RWPE2 (cell line): Measurements from ENCODE around the gene PHF2.
A peak's percentile ranks its signal among the peaks of the same experiment; 100 is the strongest.

Experiments
- ATAC-seq: fragments of 200-7000 bp; cut with Tn5 transposase; 3 replicates; pipeline ENCODE4 v1.9.1; 2021; ENCODE audit warnings: low read depth
- DNase-seq: peaks from one replicate; pipeline ENCODE4 v3.0.0-alpha.2; 2020; ENCODE audit warnings: low spot score
- H3K27ac ChIP-seq: fragments of 450-650 bp; 2 replicates; pipeline ENCODE4 v1.5.1; 2017; ENCODE audit warnings: mild to moderate bottlenecking; ENCODE audit not compliant: poor library complexity, severe bottlenecking
- H3K27me3 ChIP-seq: fragments of 250-450 bp; sonication (Bioruptor Pico); 2 replicates; pipeline ENCODE4 v1.5.1; 2021; ENCODE audit warnings: mild to moderate bottlenecking, moderate library complexity; ENCODE audit not compliant: insufficient read depth, poor library complexity, severe bottlenecking
- H3K36me3 ChIP-seq: fragments of 250-450 bp; sonication (Bioruptor Pico); 2 replicates; pipeline ENCODE4 v1.5.1; 2020; ENCODE audit warnings: low read depth, mild to moderate bottlenecking, moderate library complexity
- H3K4me1 ChIP-seq: fragments of 250-450 bp; sonication (Bioruptor Pico); 2 replicates; pipeline ENCODE4 v1.5.1; 2021; ENCODE audit warnings: mild to moderate bottlenecking, moderate library complexity; ENCODE audit not compliant: insufficient read depth, poor library complexity, severe bottlenecking
- H3K4me3 ChIP-seq: fragments of 250-450 bp; sonication (Bioruptor Pico); 2 replicates; pipeline ENCODE4 v1.5.1; 2021; ENCODE audit warnings: mild to moderate bottlenecking, moderate library complexity; ENCODE audit not compliant: severe bottlenecking
- H3K9me3 ChIP-seq: fragments of 250-450 bp; sonication (Bioruptor Pico); 2 replicates; pipeline ENCODE4 v1.5.1; 2021; ENCODE audit warnings: mild to moderate bottlenecking, moderate library complexity; ENCODE audit not compliant: severe bottlenecking
- CTCF ChIP-seq: fragments of 450-650 bp; IDR thresholded peaks from one replicate; pipeline ENCODE4 v1.5.1; 2017; ENCODE audit warnings: mild to moderate bottlenecking, moderate library complexity; ENCODE audit not compliant: poor library complexity, severe bottlenecking

The PHF2 gene

DNA sequence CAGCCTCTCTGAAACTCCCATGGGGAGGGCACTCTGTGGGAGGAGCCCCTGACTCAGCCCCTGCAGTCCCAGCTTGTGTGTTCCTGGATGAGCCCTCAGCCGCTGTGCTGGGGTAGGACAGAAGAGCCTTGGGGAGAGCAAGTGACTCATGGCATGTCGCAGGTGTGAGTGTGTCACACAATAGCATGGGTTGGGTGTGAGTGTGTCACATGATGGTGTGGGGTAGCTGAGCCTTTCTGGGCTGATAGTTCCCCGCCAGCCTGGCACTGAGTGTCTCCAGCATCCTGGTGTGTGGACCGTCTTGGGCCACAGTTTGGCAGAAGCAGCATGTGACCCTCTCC is 83.4 kb downstream of the PHF2 start:
- TF ChIP-seq CTCF: no peak
- no peaks in the 10 kb centered on the region for H3K27me3 ChIP-seq
- no peaks in the 10 kb centered on the region for H3K9me3 ChIP-seq
- H3K27ac ChIP-seq: no peak overlapping the region
- H3K4me3 ChIP-seq: no peak overlapping the region
- ATAC-seq (no peak), DNase-seq (peak; percentile 33)
- no peaks in the 10 kb centered on the region for H3K4me1 ChIP-seq
- no peaks in the 10 kb centered on the region; the same call in 1 of the 2 replicates for H3K36me3 ChIP-seq

GRCh38 chr9:93660352-93661046 is 84.1 kb downstream of the PHF2 start:
- peak; percentile 39 for DNase-seq
- TF ChIP-seq CTCF: no peak
- Histone ChIP-seq H3K27ac (no peak overlapping the region), H3K4me1 (no peaks in the 10 kb centered on the region), H3K36me3 (no peaks in the 10 kb centered on the region; the same call in 1 of the 2 replicates), H3K4me3 (no peak overlapping the region), H3K27me3 (no peaks in the 10 kb centered on the region), H3K9me3 (no peaks in the 10 kb centered on the region)
- no peak for ATAC-seq

DNA sequence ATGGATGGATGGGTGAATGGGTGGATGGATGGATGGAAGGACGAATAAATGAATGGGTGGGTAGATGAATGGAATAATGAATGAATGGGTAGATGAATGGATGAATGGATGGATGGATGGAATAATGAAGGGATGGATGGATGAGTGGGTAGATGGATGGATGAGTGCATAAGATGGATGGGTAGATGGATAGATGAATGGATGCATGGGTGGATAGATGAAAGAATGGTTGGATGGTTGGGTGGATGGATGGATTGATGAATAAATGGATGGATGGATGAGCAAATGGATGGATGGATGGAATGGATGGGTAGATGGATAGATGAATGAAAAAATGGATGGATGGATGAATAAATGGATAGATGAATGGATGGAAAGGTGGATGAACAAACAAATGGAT is 85.2 kb downstream of the PHF2 start:
- no peak for TF ChIP-seq CTCF
- Histone ChIP-seq H3K4me1 (no peaks in the 10 kb centered on the region), H3K27me3 (no peaks in the 10 kb centered on the region), H3K9me3 (no peaks in the 10 kb centered on the region), H3K36me3 (no peaks in the 10 kb centered on the region; the same call in 1 of the 2 replicates), H3K27ac (no peak overlapping the region), H3K4me3 (no peak overlapping the region)
- ATAC-seq: no peak
- no peak for DNase-seq

DNA sequence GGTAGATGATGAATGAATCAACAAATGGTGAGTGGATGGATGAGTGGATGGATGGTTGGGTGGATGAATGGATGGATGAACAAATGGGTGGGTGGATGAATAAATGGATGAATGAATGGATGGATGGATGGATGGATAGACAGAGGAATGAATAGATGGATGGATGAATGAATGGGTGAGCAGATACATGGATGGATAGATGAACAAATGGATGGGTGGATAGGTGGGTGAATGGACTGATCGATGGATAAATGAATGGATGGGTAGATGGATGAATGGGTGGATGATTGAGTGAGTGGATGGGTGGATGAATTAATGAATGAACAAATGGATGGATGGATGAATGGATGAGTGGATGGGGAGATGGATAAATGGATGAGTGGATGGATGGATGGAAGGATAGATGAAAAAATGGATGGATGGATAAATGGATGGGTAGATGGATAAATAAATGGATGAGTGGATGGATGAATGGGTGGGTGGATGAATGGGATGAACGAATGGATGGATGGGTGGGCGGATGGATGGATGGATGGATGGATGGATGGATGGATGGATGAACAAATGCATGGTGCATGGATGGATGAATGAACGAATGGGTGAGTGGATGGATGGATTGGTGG is 85.7 kb downstream of the PHF2 start:
- no peak for DNase-seq
- H3K27ac ChIP-seq: no peak overlapping the region
- no peaks in the 10 kb centered on the region for H3K9me3 ChIP-seq
- no peak overlapping the region for H3K4me3 ChIP-seq
- no peak for TF ChIP-seq CTCF
- H3K27me3 ChIP-seq: no peaks in the 10 kb centered on the region
- H3K4me1 ChIP-seq: no peaks in the 10 kb centered on the region
- no peak for ATAC-seq
- no peaks in the 10 kb centered on the region; the same call in 1 of the 2 replicates for H3K36me3 ChIP-seq
